Heart right ventricle (tissue), 16 donors: ENCODE measurements around the gene TMEM190. TPM values are rescaled to one million over a fixed set of nuclear protein-coding genes. Genes with fewer than 3 reads are reported as not detected.

Experiments used
- ATAC-seq, 8 donors: fragments of 200-7000 bp; cut with Tn5 transposase; one replicate each; pipeline ENCODE4 v1.9.1; 2020; ENCODE audit warnings: mild to moderate bottlenecking in 8 of 8, moderate library complexity in 8 of 8, moderate number of reproducible peaks in 1 of 8
- DNase-seq, 2 donors: peaks; one replicate each; pipeline ENCODE4 v3.0.0-alpha.2; 2020
- H3K27ac ChIP-seq, 10 donors: fragments of 200-600 bp; sonication (generic) in 2 of 10; one replicate each; pipeline versions ENCODE4 v1.5.0 to v1.8.0; 2020 to 2022; ENCODE audit warnings: mild to moderate bottlenecking in 3 of 10
- H3K27me3 ChIP-seq, 7 donors: fragments of 200-600 bp; one replicate each; pipeline ENCODE4 v1.8.0; 2021 to 2022; ENCODE audit warnings: mild to moderate bottlenecking in 2 of 7
- H3K36me3 ChIP-seq, 9 donors: fragments of 200-600 bp; sonication (generic) in 1 of 9; one replicate each; pipeline versions ENCODE4 v1.5.0 to v1.8.0; 2020 to 2022; ENCODE audit warnings: mild to moderate bottlenecking in 2 of 9
- H3K4me1 ChIP-seq, 9 donors: fragments of 200-600 bp; sonication (generic) in 1 of 9; one replicate each; pipeline versions ENCODE4 v1.5.0 to v1.8.0; 2020 to 2022; ENCODE audit warnings: mild to moderate bottlenecking in 4 of 9
- H3K4me3 ChIP-seq, 10 donors: fragments of 200-600 bp; sonication (generic) in 2 of 10; one replicate each; pipeline versions ENCODE4 v1.5.0 to v1.8.0; 2020 to 2022; ENCODE audit warnings: mild to moderate bottlenecking in 7 of 10, moderate library complexity in 2 of 10
- H3K9me3 ChIP-seq, 11 donors: fragments of 200-600 bp in 10 of 11; sonication (generic) in 2 of 11; one replicate each; pipeline versions ENCODE4 v1.5.0 to v1.8.0; 2013 to 2022; ENCODE audit warnings: mild to moderate bottlenecking in 2 of 11, control low read depth in 1 of 11, moderate library complexity in 1 of 11
- CTCF ChIP-seq, 9 donors: fragments of 200-600 bp; sonication (generic) in 2 of 9; IDR thresholded peaks; one replicate each; pipeline versions ENCODE4 v1.5.0 to v1.8.0; 2021 to 2022; ENCODE audit warnings: antibody characterized with exemption in 9 of 9, mild to moderate bottlenecking in 5 of 9, moderate library complexity in 1 of 9
- WGBS, 2 donors: extraction: QIAGEN DNeasy Blood & Tissue Kit; methylation state at CpG; one replicate each; pipeline ENCODE4 v1.1.7; 2013; ENCODE audit warnings: inconsistent platforms in 1 of 2; 5-methylcytosine and 5-hydroxymethylcytosine counted together
- intact Hi-C, 10 donors: fragments of 100-400 bp; cut with DNase I; formaldehyde crosslinking; loops; one replicate each; pipeline versions ENCODE4 v1.11.1 to v1.14.2; 2022
- polyA plus RNA-seq, 2 donors: library from polyadenylated mRNA; stranded (reverse); fragments of 200-250 nt; gene quantifications; one replicate each; pipeline ENCODE4 v1.2.3, GENCODE V29; 2013
- total RNA-seq, 10 donors: library from RNA; stranded (reverse); fragmentation: NEBNext Ultra II Directional in 3 of 10; extraction: Animal tissue kit (Norgen Biotek cat#: 25700) in 3 of 10; gene quantifications; one replicate each; pipeline versions ENCODE4 v1.2.1 to v1.2.4, GENCODE V29; 2021 to 2023
- donor health status: Arrhythmogenic right ventricular cardiomyopathy.
- donor health status: ischemic (EF 13 %, LVEDD 7.1; RV severe dilation, severe dysfunction).
- donor health status: healthy with polysubstance abuse.
- donor health status: DM: no; HTN: yes; CAD: no.
- donor health status: DM: no; HTN: no; CAD: no.
- donor health status: ischemic (EF 25% LVEDD 6.9; RV normal size, moderate dysfunction).
- donor health status: ischemic (EF 25% LVEDD 5.7; RV mildly dilated, moderate dysfunction).
- donor health status: healthy.
- donor health status: DM: yes; HTN: yes; CAD: no.
- donor health status: Ischemic cardiomyopathy.
- donor health status: ischemic (EF 35%, LVEDD 5.7; RV mildly dilated, moderate dysfunction).
- donor health status: nonischemic (EF 11% LVEDD 7.7; RV severe dilation, severe dysfunction).
- donor health status: DM: yes; HTN: yes; CAD: no.
- donor health status: PGD.
- donor health status: ischemic (EF 29% LVEDD 5.4; RV normal size, mild dysfunction).
- donor health status: nonischemic (EF 23%, LVEDD 6.1; RV moderate dilation, normal function).

TMEM190 gene
- total and polyA plus RNA-seq, 12 donors: not detected

GRCh38 chr19:55358493-55358892 lies 18.1 kb upstream of the TMEM190 start:
- no peaks in the 10 kb centered on the region for H3K36me3 ChIP-seq

DNA sequence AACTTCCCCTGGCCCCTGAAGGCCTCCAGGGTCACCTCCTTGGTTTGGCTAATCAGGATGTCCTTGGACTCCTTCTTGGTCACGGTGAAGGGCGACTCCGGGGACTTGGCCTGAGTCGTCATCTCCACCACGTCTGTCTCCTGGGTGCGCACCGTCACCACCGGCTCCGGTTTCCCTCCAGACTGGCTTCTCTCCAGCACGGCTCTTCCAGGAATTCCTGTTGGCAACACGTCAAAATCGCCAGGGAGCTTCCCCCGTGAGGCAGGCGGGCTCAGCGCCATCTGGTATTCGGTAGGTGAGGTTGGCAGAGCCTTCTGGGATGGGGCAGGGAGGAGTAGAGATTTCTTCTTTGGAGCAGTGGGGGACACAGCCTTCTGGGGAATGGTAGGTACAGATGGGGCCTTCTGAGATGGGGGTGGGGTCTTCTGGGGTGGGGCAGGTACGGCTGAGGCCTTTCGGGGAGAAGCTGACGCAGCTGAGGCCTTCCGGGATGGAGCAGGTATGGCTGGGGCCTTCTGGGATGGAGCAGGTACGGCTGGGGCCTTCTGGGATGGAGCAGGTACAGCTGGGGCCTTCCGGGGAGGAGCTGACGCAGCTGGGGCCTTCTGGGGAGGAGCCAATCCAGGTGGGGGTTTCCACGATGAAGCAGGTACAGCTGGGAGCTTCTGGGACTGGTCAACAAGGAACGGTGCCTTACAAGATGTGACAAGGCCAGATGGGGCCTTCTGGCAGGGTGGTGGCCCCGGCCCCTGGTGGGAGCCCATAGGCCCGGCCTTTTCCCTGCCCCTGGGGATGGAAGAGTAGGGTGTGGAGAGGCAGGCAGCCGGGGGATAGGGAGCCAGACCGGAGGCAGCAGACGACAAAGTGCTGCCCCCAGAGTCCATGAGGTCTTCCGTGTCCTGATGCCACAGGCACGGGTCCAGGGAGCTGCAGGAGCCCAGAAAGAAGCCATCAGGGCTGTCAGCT lies 17.4 kb upstream of the TMEM190 start:
- WGBS, 2 donors: 61 to 62% methylated on average over 32 of the region's 32 CpGs
- no peak for ATAC-seq
- intact Hi-C loops: no loop called here
- DNase-seq: no peak
- Histone ChIP-seq H3K4me3 (no peak overlapping the region), H3K9me3 (no peaks in the 10 kb centered on the region), H3K4me1 (peaks cover 0 to 7% (median 5%) of the 10 kb centered on the region in 9 donors), H3K27ac (no peak overlapping the region), H3K36me3 (no peaks in the 10 kb centered on the region), H3K27me3 (peaks cover 1 to 45% (median 33%) of the 10 kb centered on the region in 7 donors)
- no peak for TF ChIP-seq CTCF (IDR thresholded peaks at IDR 0.05)

More at GRCh38 chr19:55358493-55358892, 18.1 kb upstream of the TMEM190 start:
- H3K27me3 ChIP-seq: peaks cover 9 to 53% (median 39%) of the 10 kb centered on the region in 7 donors
- no peak for TF ChIP-seq CTCF (IDR thresholded peaks at IDR 0.05)
- DNase-seq (no peak), ATAC-seq (no peak)
- WGBS, 2 donors: 86 to 92% methylated on average over 18 to 19 of the region's 19 CpGs
- intact Hi-C loops: no loop called here
- H3K27ac ChIP-seq: no peak overlapping the region
- no peak overlapping the region for H3K4me3 ChIP-seq
- H3K9me3 ChIP-seq: no peaks in the 10 kb centered on the region
- H3K4me1 ChIP-seq: peaks cover 0 to 14% (median 12%) of the 10 kb centered on the region in 9 donors

DNA sequence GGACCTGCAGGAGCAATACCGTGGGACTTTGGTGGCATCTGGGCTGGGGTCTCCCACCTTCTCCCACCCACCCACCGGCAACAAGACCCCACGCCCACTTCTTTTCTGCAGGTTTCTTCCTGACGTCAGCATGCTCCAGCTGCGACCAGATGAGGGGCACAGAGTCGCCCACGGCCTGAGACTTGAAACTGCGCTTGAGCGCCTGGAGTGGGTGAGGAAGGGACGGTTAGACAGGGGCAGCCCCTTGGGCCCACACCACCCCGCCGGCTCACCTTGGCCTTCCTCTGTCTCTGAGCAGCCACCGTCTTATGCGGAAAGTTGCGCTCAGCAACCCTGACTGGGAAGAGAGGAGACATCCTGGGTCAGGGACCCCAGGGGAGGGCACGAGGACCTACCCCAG lies 15.7 kb upstream of the TMEM190 start:
- H3K27me3 ChIP-seq: peaks cover 0 to 40% (median 16%) of the 10 kb centered on the region in 7 donors
- DNase-seq: no peak
- H3K4me1 ChIP-seq: no peaks in the 10 kb centered on the region
- no peak overlapping the region for H3K4me3 ChIP-seq
- no peak for TF ChIP-seq CTCF (IDR thresholded peaks at IDR 0.05)
- no peak for ATAC-seq
- no peaks in the 10 kb centered on the region for H3K36me3 ChIP-seq
- H3K27ac ChIP-seq: no peak overlapping the region
- intact Hi-C loops: loop anchor here in 1 of 10 donors (5.0 kb wide), 1 partner anchor 39 kb away; no protein-coding TSS in a partner anchor
- WGBS, 2 donors: 91 to 92% methylated on average over 14 to 16 of the region's 16 CpGs
- H3K9me3 ChIP-seq: no peaks in the 10 kb centered on the region

DNA sequence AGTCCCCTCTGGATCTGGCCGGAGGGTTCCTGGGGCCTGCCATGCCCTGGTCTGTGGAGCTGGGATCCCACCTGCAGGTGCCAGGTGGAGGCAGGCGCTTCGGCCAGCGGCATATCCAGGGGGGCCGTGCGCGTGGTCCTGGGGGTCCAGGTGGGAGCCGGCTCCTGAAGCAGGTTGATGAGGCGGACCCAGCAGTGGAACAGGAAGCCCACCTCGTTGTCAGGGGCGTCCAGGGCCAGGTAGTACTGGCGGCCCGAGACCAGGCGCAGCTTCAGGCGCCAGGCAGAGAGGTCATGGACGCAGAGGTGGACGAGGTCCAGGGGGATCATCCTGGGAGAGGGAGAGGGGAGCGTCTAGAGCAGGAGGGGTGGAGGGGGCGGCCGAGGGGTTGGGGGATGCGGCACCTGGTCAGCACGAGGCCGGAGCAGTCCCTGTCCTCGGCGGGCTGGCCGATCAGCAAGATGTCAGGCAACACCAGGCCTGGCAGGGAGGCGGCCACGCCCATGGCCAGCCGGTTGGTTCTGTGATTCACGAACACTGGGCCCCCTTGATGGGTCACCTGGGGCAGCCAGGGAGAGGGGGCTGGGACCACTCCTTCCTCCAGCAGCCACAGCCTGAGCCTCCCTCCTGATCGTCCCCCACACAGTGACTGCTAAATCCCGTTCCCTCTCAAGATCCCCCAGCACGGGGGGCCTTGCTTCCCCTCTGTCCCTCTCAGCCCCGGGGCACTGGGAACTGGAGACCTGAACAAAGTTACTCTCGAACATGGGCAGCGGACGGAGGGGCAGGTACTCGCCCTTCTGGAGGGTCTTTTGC lies 14.2 kb upstream of the TMEM190 start:
- TF ChIP-seq CTCF (IDR thresholded peaks at IDR 0.05): no peak
- peaks cover 0 to 36% (median 12%) of the 10 kb centered on the region in 7 donors for H3K27me3 ChIP-seq
- DNase-seq (no peak), ATAC-seq (no peak)
- no peaks in the 10 kb centered on the region for H3K9me3 ChIP-seq
- intact Hi-C loops: loop anchor here in 1 of 10 donors (5.0 kb wide), 1 partner anchor 40 kb away; no protein-coding TSS in a partner anchor
- H3K4me1 ChIP-seq: no peaks in the 10 kb centered on the region
- WGBS, 2 donors: 68 to 69% methylated on average over 38 of the region's 38 CpGs
- H3K27ac ChIP-seq: no peak overlapping the region
- no peaks in the 10 kb centered on the region for H3K36me3 ChIP-seq
- no peak overlapping the region for H3K4me3 ChIP-seq
